Spinal cord (tissue), 10 donors: ENCODE measurements around the gene SSX2B. TPM values are rescaled to one million over a fixed set of nuclear protein-coding genes. Genes with fewer than 3 reads are reported as not detected.
"Not testable (repeated sequence)": the region's sequence is repeated elsewhere in the genome, so short reads cannot be mapped to it uniquely, and the experiment has no call there.

Source experiments
- DNase-seq, 6 donors: peaks; one replicate each; pipeline versions ENCODE4 v3.0.0 to v3.0.0-alpha.2; 2013 to 2015; ENCODE audit warnings: low spot score in 6 of 6, low read depth in 4 of 6
- H3K27ac ChIP-seq: one replicate; pipeline ENCODE4 v1.5.1; 2013; ENCODE audit warnings: low read depth, low read length, control low read depth
- H3K27me3 ChIP-seq: one replicate; pipeline ENCODE4 v1.6.1; 2013; ENCODE audit warnings: low read length; ENCODE audit not compliant: control insufficient read depth, insufficient read depth
- H3K36me3 ChIP-seq: one replicate; pipeline ENCODE4 v1.6.1; 2013; ENCODE audit warnings: low read length; ENCODE audit not compliant: control insufficient read depth, insufficient read depth
- H3K4me1 ChIP-seq: one replicate; pipeline ENCODE4 v1.6.1; 2013; ENCODE audit warnings: low read length; ENCODE audit not compliant: control insufficient read depth, insufficient read depth
- H3K4me3 ChIP-seq: one replicate; pipeline ENCODE4 v1.5.1; 2013; ENCODE audit warnings: low read depth, low read length, control low read depth
- H3K9me3 ChIP-seq: one replicate; pipeline ENCODE4 v1.6.1; 2013; ENCODE audit warnings: low read length; ENCODE audit not compliant: control insufficient read depth, insufficient read depth
- WGBS: methylation state at CpG from one replicate; pipeline ENCODE4 v1.1.5; 2013; ENCODE audit warnings: missing lambda C conversion rate; ENCODE audit not compliant: insufficient coverage; 5-methylcytosine and 5-hydroxymethylcytosine counted together
- long read RNA-seq, 4 donors: transcript quantifications; one replicate each; lab custom pipeline, GENCODE V29; 2026
- polyA plus RNA-seq, 2 donors: library from polyadenylated mRNA; unstranded; fragments of 120-200 nt; gene quantifications; one replicate each; pipeline ENCODE4 v1.2.1, GENCODE V29; 2013; ENCODE audit not compliant: insufficient read length in 2 of 2
- small RNA-seq: library from RNA; depleted of rRNA; stranded (forward); fragments of <200 nt; gene quantifications from one replicate; pipeline ENCODE3, GENCODE V24; 2014; ENCODE audit warnings: low replicate concordance
- total RNA-seq, 2 donors: library from RNA; depleted of rRNA in 1 of 2; stranded (reverse); fragments of 120-200 nt in 1 of 2; fragments of >200 nt in 1 of 2; gene quantifications; one replicate each; pipeline versions ENCODE4 v1.2.3 to v1.2.4, GENCODE V29; 2013 to 2014
- donor health status: healthy.

The SSX2B gene, protein sequence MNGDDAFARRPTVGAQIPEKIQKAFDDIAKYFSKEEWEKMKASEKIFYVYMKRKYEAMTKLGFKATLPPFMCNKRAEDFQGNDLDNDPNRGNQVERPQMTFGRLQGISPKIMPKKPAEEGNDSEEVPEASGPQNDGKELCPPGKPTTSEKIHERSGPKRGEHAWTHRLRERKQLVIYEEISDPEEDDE
- not detected for total RNA-seq
- polyA plus RNA-seq = not detected
- long read RNA-seq, donor 1 = 0 reads
- long read RNA-seq, donor 2 = 0 reads
- long read RNA-seq, donor 3 = 0 reads
- long read RNA-seq, donor 4 = 0 reads

DNA sequence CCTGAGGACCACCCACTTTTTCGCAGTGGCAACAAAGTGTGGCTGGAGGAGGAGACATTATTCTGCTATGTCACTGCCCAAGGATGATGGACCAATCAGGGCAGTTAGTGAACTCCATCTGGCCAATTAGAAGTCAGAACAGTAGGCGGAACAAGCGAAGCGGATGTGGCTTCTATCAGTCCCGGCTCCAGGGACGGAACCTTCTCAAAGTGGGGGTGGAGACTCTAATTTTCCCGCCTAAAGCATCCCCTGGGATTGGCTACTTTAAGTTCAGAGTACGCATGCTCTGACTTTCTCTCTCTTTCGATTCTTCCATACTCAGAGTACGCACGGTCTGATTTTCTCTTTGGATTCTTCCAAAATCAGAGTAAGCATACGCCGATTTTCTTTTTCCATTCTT is at the start of gene SSX2B:
SSX2B (plus strand) TSS at position 301 of the 400 bp plus-strand sequence. CDS start 1,429 bp downstream, outside the sequence.
- WGBS = no CpG with 5 or more reads among the region's 13 CpGs
- H3K4me3 ChIP-seq, DNase-seq, H3K27me3 ChIP-seq, H3K36me3 ChIP-seq, H3K4me1 ChIP-seq, H3K27ac ChIP-seq, H3K9me3 ChIP-seq: not testable (repeated sequence)

DNA sequence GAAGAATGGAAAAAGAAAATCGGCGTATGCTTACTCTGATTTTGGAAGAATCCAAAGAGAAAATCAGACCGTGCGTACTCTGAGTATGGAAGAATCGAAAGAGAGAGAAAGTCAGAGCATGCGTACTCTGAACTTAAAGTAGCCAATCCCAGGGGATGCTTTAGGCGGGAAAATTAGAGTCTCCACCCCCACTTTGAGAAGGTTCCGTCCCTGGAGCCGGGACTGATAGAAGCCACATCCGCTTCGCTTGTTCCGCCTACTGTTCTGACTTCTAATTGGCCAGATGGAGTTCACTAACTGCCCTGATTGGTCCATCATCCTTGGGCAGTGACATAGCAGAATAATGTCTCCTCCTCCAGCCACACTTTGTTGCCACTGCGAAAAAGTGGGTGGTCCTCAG is 44.0 kb upstream of the SSX2B start, which contains the start of gene SSX2:
SSX2 (minus strand) TSS at position 101 of the 400 bp plus-strand sequence. CDS start 1,429 bp downstream, outside the sequence.
- no CpG with 5 or more reads among the region's 13 CpGs for WGBS
- H3K36me3 ChIP-seq, DNase-seq, H3K4me3 ChIP-seq, H3K27ac ChIP-seq, H3K9me3 ChIP-seq, H3K4me1 ChIP-seq, H3K27me3 ChIP-seq: not testable (repeated sequence)

DNA sequence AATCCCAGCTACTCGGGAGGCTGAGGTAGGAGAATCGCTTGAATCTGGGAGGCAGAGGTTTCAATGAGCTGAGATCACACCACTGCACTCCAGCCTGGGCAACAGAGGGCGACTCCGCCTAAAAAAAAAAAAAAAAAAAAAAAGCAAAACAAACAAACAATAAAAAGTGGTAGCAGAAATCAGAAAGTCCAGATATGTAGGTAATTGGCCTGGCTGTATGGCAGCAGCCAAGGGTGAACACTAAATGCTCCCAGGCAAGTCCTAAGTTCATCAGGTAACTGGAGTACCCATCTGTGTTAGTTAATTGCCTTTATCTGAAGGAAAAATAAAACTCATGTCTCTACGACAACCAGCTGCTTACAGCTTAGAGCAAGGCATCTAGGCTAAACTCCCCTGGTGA is 14.9 kb downstream of the SSX2B start:
- not testable (repeated sequence) for DNase-seq, H3K9me3 ChIP-seq, H3K27me3 ChIP-seq, H3K36me3 ChIP-seq, H3K27ac ChIP-seq, H3K4me1 ChIP-seq, H3K4me3 ChIP-seq
- WGBS = no CpG with 5 or more reads among the region's 5 CpGs

DNA sequence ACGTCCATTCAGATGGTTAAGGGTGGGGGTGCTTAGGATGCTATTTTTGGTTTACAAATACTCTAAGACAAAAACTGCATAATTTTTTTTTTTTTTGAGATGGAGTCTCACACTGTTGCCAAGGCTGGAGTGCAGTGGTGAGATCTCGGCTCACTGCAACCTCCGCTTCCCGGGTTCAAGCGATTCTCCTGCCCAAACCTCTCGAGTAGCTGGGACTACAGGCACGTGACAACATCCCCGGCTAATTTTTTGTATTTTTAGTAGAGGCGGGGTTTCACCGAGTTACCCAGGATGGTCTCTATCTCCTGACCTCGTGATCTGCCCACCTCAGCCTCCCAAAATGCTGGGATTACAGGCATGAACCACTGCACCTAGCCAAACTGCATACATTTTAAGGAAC is 22.5 kb downstream of the SSX2B start:
- H3K4me1 ChIP-seq = not testable (repeated sequence)

DNA sequence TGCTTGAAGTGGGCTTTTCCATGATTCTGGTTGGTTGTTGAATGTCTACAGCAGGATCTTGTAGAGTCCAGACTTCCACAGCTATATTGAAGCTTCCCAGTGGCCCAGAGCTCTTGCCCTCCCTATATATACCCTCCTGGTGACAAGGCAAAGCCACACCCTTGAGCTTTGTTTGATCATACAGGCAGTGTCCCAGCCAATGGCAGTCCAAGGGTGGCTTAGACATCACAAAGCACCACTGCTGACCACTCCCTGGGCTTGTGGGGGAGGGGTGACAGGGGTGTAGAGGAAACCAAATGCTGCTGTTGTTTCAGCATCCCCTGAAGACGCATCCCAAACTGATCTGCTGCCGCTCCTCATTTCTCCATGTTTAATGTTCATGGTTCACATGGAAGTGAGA is 46.3 kb downstream of the SSX2B start, which contains the start of gene SPANXN5:
SPANXN5 (minus strand) TSS at position 101 of the 400 bp plus-strand sequence; CDS start at position 22, 79 bp downstream.
- not testable (repeated sequence) for H3K36me3 ChIP-seq, H3K4me1 ChIP-seq, H3K4me3 ChIP-seq, H3K27me3 ChIP-seq, DNase-seq, H3K9me3 ChIP-seq, H3K27ac ChIP-seq
- WGBS = no CpG with 5 or more reads among the region's 2 CpGs

More for the DNA sequence above, 22.5 kb downstream of the SSX2B start:
- H3K9me3 ChIP-seq, H3K36me3 ChIP-seq, H3K27ac ChIP-seq, H3K4me3 ChIP-seq, H3K27me3 ChIP-seq, DNase-seq: not testable (repeated sequence)
- 85% methylated on average over 4 of the region's 11 CpGs for WGBS

DNA sequence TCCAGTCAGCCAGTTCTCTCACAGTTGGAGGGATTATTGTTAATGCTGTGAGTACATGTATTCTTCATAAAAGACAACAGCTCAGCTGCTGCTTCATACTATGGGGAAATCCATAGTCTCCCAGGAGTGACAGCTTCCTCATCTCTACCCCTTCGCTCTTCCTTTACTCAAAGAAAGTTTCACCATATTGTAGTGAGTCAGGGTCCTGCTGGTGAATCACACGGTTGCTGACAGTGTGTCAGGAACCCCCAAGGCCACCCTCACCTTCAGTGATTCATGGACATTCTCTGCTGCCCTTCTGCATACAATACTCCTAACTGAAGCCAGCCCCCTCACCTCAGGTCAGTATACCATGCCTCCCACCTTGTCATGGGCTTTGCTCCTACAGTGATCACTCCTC is 53.8 kb downstream of the SSX2B start:
- not testable (repeated sequence) for H3K36me3 ChIP-seq, DNase-seq, H3K9me3 ChIP-seq, H3K4me1 ChIP-seq, H3K27ac ChIP-seq, H3K4me3 ChIP-seq
- WGBS = 80% methylated on average over 1 of the region's 2 CpGs
- H3K27me3 ChIP-seq = peaks cover 13% of the 10 kb centered on the region

Small RNAs within 50 kb of the gene (small RNA-seq; reads per million reads assigned to genes)
- gene AC244505.3 (not detected), gene AC244505.5 (not detected), gene AC244505.6 (not detected), gene AC244505.7 (not detected)

Other genes starting within 250 kb of the SSX2B start
- not detected for gene XAGE1B, start 234.2 kb upstream of the SSX2B start, total RNA-seq
- gene XAGE1B, start 234.2 kb upstream of the SSX2B start, polyA plus RNA-seq = not detected
- gene SSX7, start 96.4 kb upstream of the SSX2B start, total RNA-seq = not detected
- gene SSX7, start 96.4 kb upstream of the SSX2B start, polyA plus RNA-seq = not detected
- not detected for gene SSX2, start 44.1 kb upstream of the SSX2B start, total RNA-seq
- gene SSX2, start 44.1 kb upstream of the SSX2B start, polyA plus RNA-seq = not detected
- not detected for gene SPANXN5, start 46.2 kb downstream of the SSX2B start, total RNA-seq
- not detected for gene SPANXN5, start 46.2 kb downstream of the SSX2B start, polyA plus RNA-seq
- gene XAGE5, start 60.0 kb downstream of the SSX2B start, total RNA-seq = not detected
- gene XAGE5, start 60.0 kb downstream of the SSX2B start, polyA plus RNA-seq = not detected
- gene XAGE3, start 116.8 kb downstream of the SSX2B start, total RNA-seq = not detected
- gene XAGE3, start 116.8 kb downstream of the SSX2B start, polyA plus RNA-seq = not detected
- 10 to 100 TPM; 20.7 to 27.2 TPM for gene FAM156B, start 146.1 kb downstream of the SSX2B start, total RNA-seq
- gene FAM156B, start 146.1 kb downstream of the SSX2B start, polyA plus RNA-seq = 10 to 100 TPM; 37.0 to 48.4 TPM
- gene FAM156A, start 207.3 kb downstream of the SSX2B start, total RNA-seq = 10 to 100 TPM; 15.7 to 33.3 TPM
- 10 to 100 TPM; 47.1 to 64.8 TPM for gene FAM156A, start 207.3 kb downstream of the SSX2B start, polyA plus RNA-seq